Measurements from ENCODE around the gene CNOT3. TPM values are rescaled to one million over a fixed set of nuclear protein-coding genes. Genes with fewer than 3 reads are reported as not detected.

Gene CNOT3
- total and polyA plus RNA-seq, 2 donors (not counting 3 experiments of a cell fraction or from before 2014, with no cell fraction given) = 20.4 to 74.7 TPM

DNA sequence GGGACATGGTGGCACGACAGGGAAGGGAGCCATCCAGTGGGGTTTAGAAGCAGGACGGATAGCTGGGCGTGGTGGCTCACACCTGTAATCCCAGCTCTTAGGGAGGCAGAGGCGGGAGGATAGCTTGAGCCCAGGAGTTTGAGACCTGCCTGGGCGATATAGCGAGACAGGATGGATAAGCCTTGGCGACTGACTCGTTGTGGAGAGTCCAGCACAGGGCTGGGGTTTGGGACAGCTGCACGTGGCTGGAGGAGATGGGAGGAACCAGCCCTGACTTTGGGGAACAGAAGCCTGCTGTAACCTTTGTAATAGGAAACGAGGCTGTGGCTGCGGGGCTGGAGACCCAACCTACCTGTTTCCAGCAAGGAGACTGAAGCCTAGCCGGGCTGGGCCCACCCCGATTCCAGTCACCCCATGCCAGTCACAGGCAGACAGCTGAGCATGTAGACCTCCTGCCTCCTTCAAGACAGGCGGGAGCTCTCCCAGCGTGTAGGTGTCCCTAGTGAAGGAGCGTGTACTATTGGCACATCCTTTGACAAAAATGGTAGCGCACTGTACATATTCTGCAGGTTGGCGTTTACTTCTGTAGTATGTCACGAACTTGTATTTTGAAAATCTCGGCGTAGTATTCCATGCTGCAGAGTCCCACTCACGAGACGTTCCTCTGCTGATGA, 13.9 kb downstream of the CNOT3 start:
- no peaks in the 10 kb centered on the region for H4K20me1 ChIP-seq (replicated peaks; ENCODE audit: control insufficient read depth, extremely low read depth, insufficient read depth, low read length)
- no peak overlapping the region for H3K4me2 ChIP-seq (ENCODE audit: insufficient read depth, low read length)
- ChIA-PET CTCF (no interaction called here), POLR2A (interaction anchor here (1.5 kb wide), 1 partner anchor 14 kb away, joined by 7 read pairs; the partner anchor contains the start of gene CNOT3)
- H2AFZ ChIP-seq (ENCODE audit: low read depth, low read length) = no peak overlapping the region
- TF ChIP-seq POLR2A (IDR thresholded peaks at IDR 0.05; ENCODE audit: low read depth, low read length) (no peak), MYC (IDR thresholded peaks at IDR 0.05; ENCODE audit: low read depth, low read length) (no peak), POLR2AphosphoS5 (IDR thresholded peaks at IDR 0.05; ENCODE audit: insufficient read depth, low read depth, low read length) (no peak), EZH2 (IDR thresholded peaks at IDR 0.05; ENCODE audit: borderline replicate concordance, low read depth, low read length, severe bottlenecking) (no peak), GATA2 (IDR thresholded peaks at IDR 0.05; ENCODE audit: insufficient read depth, insufficient read length, low read depth, low read length) (no peak), FOS (IDR thresholded peaks at IDR 0.05; ENCODE audit: borderline replicate concordance, insufficient read depth, low read length) (no peak)
- TF ChIP-seq, protein P1, sequence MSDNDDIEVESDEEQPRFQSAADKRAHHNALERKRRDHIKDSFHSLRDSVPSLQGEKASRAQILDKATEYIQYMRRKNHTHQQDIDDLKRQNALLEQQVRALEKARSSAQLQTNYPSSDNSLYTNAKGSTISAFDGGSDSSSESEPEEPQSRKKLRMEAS (IDR thresholded peaks at IDR 0.05; ENCODE audit: insufficient read depth, insufficient read length) = no peak
- DNase-seq (ENCODE audit: low read depth, low spot score) = no peak
- FAIRE-seq = no peak
- intact Hi-C loops (cut with micrococcal nuclease) (no loop called here), dilution Hi-C loops (cut with MboI; ENCODE audit: extremely low pct_ligation_motif_present, low sequenced_read_pairs) (no loop called here)
- no peak overlapping the region for H3K9ac ChIP-seq (replicated peaks; ENCODE audit: extremely low read depth, insufficient read depth, low read length)
- H3K36me3 ChIP-seq (ENCODE audit: control insufficient read depth in 2 of 2, extremely low read depth in 1 of 2, insufficient read depth in 2 of 2, low read length in 2 of 2) = peaks cover 15 to 73% of the 10 kb centered on the region in 2 experiments
- H3K4me3 ChIP-seq (replicated peaks in 1 of 3; ENCODE audit: insufficient read depth in 1 of 3, low read depth in 1 of 3, low read length in 3 of 3) = no peak overlapping the region
- no peaks in the 10 kb centered on the region for H3K4me1 ChIP-seq (ENCODE audit: control insufficient read depth, extremely low read depth, insufficient read depth, low read length)
- no peaks in the 10 kb centered on the region for H3K79me2 ChIP-seq (ENCODE audit: control insufficient read depth, insufficient read depth, low read length)
- no TSS peak for BruUV-seq (replicated peaks)
- no peaks in the 10 kb centered on the region for H3K9me3 ChIP-seq (replicated peaks; ENCODE audit: control insufficient read depth, insufficient read depth, low read length)
- no peak overlapping the region for H3K27ac ChIP-seq (ENCODE audit: insufficient read depth, low read depth, low read length)
- H3K27me3 ChIP-seq (ENCODE audit: control insufficient read depth in 2 of 2, insufficient read depth in 2 of 2, low read length in 2 of 2) = no peaks in the 10 kb centered on the region
- H3K9me1 ChIP-seq (replicated peaks; ENCODE audit: control insufficient read depth, extremely low read depth, insufficient read depth, low read length) = no peaks in the 10 kb centered on the region

DNA sequence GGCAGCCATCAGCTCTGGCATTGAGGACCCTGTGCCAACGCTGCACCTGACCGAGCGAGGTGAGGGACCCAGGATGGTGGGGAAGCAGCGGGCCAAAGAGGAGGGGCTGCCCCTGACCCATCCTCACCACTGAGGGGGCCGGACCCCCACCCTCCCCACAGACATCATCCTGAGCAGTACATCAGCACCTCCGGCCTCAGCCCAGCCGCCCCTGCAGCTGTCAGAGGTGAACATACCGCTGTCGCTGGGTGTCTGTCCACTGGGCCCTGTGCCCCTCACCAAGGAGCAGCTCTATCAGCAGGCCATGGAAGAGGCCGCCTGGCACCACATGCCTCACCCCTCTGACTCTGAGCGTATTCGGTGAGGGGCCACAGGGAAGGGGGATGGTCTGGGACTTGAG, 14.7 kb downstream of the CNOT3 start:
- FAIRE-seq = no peak
- ChIA-PET POLR2A (interaction anchor here (1.5 kb wide), 1 partner anchor 15 kb away, joined by 7 read pairs; the partner anchor contains the start of gene CNOT3), CTCF (no interaction called here)
- dilution Hi-C loops (cut with MboI; ENCODE audit: extremely low pct_ligation_motif_present, low sequenced_read_pairs) (no loop called here), intact Hi-C loops (cut with micrococcal nuclease) (no loop called here)
- no peaks in the 10 kb centered on the region for H4K20me1 ChIP-seq (replicated peaks; ENCODE audit: control insufficient read depth, extremely low read depth, insufficient read depth, low read length)
- H3K4me2 ChIP-seq (ENCODE audit: insufficient read depth, low read length) = no peak overlapping the region
- no peak overlapping the region for H3K4me3 ChIP-seq (replicated peaks in 1 of 3; ENCODE audit: insufficient read depth in 1 of 3, low read depth in 1 of 3, low read length in 3 of 3)
- H3K4me1 ChIP-seq (ENCODE audit: control insufficient read depth, extremely low read depth, insufficient read depth, low read length) = no peaks in the 10 kb centered on the region
- no TSS peak for BruUV-seq (replicated peaks)
- no peaks in the 10 kb centered on the region for H3K79me2 ChIP-seq (ENCODE audit: control insufficient read depth, insufficient read depth, low read length)
- no peak overlapping the region for H3K9ac ChIP-seq (replicated peaks; ENCODE audit: extremely low read depth, insufficient read depth, low read length)
- no peaks in the 10 kb centered on the region for H3K9me1 ChIP-seq (replicated peaks; ENCODE audit: control insufficient read depth, extremely low read depth, insufficient read depth, low read length)
- peaks cover 15 to 70% of the 10 kb centered on the region in 2 experiments for H3K36me3 ChIP-seq (ENCODE audit: control insufficient read depth in 2 of 2, extremely low read depth in 1 of 2, insufficient read depth in 2 of 2, low read length in 2 of 2)
- no peak for DNase-seq (ENCODE audit: low read depth, low spot score)
- TF ChIP-seq GATA2 (IDR thresholded peaks at IDR 0.05; ENCODE audit: insufficient read depth, insufficient read length, low read depth, low read length) = no peak
- TF ChIP-seq POLR2A (IDR thresholded peaks at IDR 0.05; ENCODE audit: low read depth, low read length) = no peak
- TF ChIP-seq, protein P1 (IDR thresholded peaks at IDR 0.05; ENCODE audit: insufficient read depth, insufficient read length) = no peak
- no peak for TF ChIP-seq MYC (IDR thresholded peaks at IDR 0.05; ENCODE audit: low read depth, low read length)
- TF ChIP-seq FOS (IDR thresholded peaks at IDR 0.05; ENCODE audit: borderline replicate concordance, insufficient read depth, low read length) = no peak
- no peak for TF ChIP-seq POLR2AphosphoS5 (IDR thresholded peaks at IDR 0.05; ENCODE audit: insufficient read depth, low read depth, low read length)
- TF ChIP-seq EZH2 (IDR thresholded peaks at IDR 0.05; ENCODE audit: borderline replicate concordance, low read depth, low read length, severe bottlenecking) = no peak
- no peak for TF ChIP-seq JUN (IDR thresholded peaks at IDR 0.05; ENCODE audit: borderline replicate concordance, insufficient read depth, insufficient read length, low read depth)
- TF ChIP-seq, protein P2, sequence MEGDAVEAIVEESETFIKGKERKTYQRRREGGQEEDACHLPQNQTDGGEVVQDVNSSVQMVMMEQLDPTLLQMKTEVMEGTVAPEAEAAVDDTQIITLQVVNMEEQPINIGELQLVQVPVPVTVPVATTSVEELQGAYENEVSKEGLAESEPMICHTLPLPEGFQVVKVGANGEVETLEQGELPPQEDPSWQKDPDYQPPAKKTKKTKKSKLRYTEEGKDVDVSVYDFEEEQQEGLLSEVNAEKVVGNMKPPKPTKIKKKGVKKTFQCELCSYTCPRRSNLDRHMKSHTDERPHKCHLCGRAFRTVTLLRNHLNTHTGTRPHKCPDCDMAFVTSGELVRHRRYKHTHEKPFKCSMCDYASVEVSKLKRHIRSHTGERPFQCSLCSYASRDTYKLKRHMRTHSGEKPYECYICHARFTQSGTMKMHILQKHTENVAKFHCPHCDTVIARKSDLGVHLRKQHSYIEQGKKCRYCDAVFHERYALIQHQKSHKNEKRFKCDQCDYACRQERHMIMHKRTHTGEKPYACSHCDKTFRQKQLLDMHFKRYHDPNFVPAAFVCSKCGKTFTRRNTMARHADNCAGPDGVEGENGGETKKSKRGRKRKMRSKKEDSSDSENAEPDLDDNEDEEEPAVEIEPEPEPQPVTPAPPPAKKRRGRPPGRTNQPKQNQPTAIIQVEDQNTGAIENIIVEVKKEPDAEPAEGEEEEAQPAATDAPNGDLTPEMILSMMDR (IDR thresholded peaks at IDR 0.05; ENCODE audit: extremely low read depth in 1 of 2, insufficient read depth in 1 of 2, low read depth in 1 of 2, low read length in 2 of 2) = no peak
- no peaks in the 10 kb centered on the region for H3K9me3 ChIP-seq (replicated peaks; ENCODE audit: control insufficient read depth, insufficient read depth, low read length)
- no peak overlapping the region for H2AFZ ChIP-seq (ENCODE audit: low read depth, low read length)
- no peaks in the 10 kb centered on the region for H3K27me3 ChIP-seq (ENCODE audit: control insufficient read depth in 2 of 2, insufficient read depth in 2 of 2, low read length in 2 of 2)
- no peak overlapping the region for H3K27ac ChIP-seq (ENCODE audit: insufficient read depth, low read depth, low read length)

All from endothelial cell of umbilical vein (primary cell).